ENCODE measurements around the gene FXR2.
A peak's percentile ranks its signal among the peaks of the same experiment; 100 is the strongest.
"Not testable (repeated sequence)": the region's sequence is repeated elsewhere in the genome, so short reads cannot be mapped to it uniquely, and the experiment has no call there.

Gene FXR2

DNA sequence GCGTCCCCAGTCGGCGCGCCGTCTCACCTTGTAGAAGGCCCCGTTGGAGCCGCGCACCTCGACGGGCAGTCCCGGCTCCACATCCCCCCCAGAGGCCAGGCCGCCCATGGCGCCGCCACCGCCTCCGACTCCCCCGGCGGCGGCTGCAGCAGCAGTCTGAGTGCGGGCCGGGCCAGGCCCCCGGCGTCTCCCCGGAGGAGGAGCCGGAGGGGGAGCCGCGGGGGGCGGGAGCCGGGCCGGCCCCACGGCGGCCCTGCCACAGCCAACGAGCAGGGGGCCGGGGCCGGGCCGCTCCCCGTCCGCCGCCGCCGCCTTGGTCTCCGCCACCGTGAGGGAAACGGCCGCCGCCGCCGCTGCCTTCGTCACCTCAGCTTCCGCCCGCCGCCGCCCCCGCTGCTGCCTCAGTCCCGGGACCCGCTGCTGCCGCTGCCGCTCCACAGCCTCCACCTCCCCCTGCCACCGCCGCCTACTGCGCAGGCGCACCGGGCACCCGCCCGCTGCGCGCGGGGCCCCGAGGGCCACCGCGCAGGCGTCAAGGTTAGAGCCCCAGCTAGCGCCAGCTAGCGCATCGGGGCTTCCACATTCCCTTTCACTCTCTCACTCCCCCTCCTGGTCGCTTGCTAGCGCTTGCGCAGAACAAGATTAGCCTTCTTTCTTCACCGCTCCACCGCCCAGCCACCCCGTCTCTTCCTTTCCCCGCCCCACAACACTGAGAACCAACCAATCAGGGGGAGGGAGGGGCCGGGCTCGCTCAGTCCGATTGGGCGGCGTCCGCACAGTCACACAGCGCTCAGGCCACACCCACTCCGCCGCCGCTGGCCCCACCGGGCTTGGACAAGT is at the start of gene FXR2:
FXR2 (minus strand) TSS at position 473 of the 840 bp plus-strand sequence; CDS start at position 108, 365 bp downstream.
- DNase-seq (ENCODE audit: low read depth), result peak; percentile 100

DNA sequence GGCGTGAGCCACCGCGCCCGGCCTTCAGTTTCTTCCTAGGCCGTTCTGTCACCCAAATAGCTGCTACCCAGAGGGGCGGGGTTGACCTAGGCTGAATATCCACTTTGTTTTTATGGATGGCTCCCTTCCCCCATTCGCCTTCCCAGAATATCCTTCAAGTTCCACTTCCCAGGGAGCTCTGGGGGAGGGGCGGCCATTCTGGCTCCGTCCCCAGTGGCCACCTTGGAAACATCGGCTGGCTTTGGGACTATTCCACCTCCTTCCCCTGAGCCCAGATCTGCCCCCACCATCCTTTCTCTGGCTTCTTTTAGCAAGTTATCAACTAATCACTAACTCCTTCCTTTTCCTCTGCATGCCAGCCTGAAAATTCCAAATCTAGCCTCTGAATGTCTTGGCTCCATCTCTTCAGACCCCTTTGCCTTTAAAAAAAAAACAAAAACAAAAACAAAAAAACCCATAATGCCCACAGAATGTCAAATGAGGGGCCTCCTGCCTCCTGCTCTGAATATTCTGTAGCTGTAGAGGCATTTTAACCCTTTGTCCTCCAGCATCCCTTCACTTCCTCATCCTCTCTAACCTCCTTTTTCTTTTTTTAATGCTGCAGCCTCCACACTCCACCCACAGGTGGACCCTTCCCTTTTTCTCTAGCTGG is 42.4 kb upstream of the FXR2 start:
- no peak for DNase-seq (ENCODE audit: low read depth)

DNA sequence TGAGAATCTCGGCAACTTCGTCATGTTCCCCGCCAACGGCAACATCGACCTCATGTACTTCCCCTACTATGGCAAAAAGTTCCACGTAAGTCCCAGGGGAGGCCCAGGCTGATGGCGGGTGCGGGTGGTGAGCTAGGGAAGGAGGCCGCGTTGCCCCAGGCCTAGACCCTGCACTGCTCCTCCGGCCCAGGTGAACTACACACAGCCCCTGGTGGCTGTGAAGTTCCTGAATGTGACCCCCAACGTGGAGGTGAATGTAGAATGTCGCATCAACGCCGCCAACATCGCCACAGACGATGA is 40.8 kb upstream of the FXR2 start:
- no peak for DNase-seq (ENCODE audit: low read depth)

DNA sequence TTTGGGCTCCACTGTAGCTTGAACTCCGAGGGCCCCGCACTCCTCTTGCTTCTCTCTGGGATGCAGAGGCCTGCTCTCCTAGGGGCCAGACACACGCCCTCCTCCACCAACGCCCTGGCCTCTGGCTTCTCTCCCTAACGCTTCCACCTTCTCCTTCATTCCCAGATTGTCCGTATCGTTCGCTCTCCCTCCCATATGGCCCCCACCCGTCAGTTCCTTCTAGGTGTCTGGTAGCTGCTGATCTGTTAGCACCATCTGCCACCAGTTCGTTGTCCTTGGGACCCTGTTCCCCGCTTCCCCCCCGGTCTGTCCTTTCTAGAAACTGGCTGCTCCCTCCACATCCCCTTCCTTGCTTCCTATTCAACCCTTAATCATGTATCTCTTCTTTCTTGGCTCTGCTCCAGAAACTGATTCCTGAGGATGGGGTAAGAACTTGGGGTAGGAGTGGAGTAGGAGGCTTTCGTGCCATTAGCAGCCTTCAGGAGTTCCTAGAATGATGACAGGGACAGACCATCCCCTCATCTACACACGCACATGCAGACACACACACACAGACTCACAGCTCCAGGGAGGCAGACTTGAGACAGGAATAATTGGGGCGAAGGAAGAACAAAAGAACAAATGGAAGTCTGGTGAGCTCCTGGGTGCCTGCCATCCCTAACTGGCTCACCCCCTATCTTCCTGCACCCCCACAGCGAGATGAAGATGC is 40.3 kb upstream of the FXR2 start:
- DNase-seq (ENCODE audit: low read depth), result no peak

DNA sequence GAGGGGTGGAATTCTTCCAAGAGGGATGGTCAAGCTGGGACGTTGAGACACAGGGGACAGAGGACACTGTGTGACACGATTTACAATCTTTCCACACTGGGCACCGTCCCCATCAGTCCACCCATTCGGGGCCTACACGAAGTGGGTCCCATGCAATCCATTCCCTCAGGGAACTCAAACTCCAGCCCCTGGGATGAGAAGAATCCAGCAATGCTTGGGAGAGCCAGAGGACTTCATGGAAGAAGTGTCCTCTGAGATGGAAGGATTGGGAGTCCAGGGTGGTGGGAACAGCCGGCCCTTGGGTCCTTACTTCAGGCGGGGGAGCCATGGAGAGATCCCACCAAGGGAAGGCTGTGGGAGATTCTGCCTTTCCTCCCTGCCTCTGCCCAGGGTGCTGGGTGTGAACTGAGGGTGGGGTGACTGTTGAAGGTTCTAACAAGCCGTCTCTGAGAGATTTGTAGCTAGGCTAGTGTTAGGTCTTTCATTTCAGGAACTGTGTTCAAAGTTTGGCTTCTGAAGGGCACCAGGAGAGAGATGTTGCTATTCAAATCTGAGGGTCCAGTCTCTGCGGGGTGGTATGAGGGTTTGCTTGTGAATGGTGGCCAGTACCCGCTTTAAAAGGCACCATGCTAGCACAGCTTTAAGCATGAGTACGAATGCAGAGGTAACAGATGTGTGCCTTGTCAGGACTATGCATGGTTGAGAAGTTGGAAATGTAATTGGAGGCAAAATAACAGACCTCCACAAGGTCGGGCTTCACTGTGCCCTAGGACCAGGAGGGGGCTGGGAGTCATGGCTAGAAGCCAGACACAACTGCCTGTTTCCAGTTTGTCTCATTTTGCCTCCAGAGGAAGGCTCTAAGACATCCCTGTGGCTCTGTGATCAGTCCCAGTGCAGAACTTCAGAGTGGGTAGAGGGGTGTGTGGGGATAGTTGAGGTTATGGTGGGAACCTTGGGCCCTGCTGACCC is 38.0 kb upstream of the FXR2 start:
- DNase-seq (ENCODE audit: low read depth), result no peak

DNA sequence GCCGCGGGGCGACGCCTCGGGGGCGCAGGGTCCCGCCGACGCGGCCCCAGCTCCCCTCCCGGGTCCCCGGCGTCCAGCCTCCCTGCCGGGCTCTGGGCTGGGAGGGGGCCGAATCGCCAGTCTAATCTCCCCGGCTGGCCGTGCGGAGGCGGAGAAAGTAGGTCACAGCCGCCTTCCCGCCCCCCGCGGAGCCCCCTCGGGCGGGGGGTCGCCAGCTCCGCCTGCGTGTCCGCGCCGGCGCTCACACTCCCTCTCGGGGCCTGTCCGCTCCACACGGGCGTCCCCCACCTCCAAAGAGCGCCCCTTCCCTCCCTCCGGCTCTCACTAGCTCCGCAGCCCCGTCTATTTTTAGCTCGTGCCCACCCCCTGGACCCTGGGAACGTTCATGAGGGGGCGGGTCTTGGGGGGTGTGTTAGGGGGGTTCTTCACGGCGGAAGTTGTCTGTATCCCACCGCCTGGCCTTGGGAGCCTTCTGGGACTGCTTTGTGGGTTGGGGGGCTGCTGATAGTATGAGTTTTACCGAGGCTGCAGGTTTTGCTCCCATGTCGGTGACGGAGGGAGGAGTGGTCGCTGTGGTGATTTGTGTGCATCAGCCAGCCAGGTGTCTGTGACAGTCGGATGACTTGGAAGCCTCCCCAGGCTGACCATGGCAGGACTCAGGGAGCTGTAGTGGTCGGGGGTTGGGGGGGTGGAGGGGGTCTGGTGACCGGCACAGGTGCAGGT is 37.1 kb upstream of the FXR2 start:
- no peak for DNase-seq (ENCODE audit: low read depth)

DNA sequence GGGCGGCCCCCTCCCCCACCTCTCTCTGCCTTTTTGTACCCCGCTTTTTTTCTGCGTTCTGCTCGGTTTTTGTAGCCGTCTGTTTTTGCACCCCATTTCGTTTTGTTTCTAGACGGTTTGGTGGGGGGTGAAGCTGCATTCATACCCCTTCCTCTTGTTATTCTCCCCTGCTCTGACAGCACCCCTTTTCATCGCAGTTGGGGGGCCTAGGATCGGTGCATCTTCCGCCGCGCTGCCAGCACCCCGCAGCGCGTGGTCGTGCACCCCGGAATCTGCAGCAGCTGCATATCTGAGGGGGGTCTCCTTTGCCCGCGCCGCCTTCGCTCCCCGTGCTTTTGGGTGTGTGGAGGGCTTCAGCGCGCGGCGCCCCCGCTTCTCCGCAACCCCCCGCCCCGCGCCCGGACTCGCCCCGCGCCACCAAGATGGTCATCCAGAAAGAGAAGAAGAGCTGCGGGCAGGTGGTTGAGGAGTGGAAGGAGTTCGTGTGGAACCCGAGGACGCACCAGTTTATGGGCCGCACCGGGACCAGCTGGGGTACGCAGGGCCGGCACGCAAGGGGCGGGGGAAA is 36.5 kb upstream of the FXR2 start:
- DNase-seq (ENCODE audit: low read depth), result no peak

DNA sequence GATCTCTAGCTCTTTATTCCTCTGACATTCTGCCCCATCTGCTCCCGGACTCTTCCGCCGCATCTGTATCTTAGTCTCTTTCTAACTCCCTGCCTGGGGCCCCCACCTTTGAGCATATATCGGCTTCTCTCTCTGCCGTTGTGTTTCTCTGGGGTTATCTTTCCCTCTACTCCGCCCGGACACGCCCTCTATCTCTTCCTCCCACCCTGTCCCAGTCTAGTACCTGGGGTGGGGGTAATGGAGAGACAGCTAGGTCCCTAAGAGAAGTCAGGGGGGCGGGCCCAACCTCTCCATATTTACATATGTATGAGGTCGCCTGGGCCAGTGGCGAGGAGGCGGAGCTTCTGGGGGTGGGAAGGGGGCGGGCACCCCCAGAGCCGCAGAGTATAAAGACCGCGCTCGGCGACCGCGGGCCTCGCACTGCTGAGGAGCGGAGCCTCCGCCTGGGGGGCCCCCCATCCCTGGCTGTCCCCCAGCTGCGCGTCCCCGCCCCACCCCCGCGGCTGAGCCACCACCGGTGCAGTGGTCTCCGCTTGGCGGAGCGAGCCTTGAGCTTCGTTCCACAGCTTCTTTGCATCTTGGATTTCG is 35.9 kb upstream of the FXR2 start, which contains the start of gene ATP1B2:
ATP1B2 (plus strand) TSS at position 418 of the 588 bp plus-strand sequence. CDS start 593 bp downstream, outside the sequence.
- DNase-seq (ENCODE audit: low read depth), result no peak

DNA sequence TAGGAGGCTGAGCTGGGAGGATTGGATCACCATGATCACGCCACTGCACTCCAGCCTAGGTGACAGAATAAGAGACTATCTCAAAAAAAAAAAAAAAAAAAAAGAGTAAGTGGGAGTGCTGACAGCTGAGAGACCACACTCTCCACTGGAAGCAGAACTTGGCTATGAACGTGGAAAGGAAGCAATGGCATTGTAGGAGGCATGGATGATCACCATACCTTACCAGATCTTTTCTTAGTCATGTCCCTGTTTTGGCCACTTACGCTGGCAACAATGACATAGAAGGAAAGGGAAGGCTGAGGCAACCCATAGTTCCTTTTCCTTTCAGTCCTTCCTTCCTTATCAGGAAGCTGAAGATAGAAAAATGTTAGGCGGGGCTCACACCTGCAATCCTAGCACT is 32.3 kb upstream of the FXR2 start:
- DNase-seq (ENCODE audit: low read depth), result no peak

DNA sequence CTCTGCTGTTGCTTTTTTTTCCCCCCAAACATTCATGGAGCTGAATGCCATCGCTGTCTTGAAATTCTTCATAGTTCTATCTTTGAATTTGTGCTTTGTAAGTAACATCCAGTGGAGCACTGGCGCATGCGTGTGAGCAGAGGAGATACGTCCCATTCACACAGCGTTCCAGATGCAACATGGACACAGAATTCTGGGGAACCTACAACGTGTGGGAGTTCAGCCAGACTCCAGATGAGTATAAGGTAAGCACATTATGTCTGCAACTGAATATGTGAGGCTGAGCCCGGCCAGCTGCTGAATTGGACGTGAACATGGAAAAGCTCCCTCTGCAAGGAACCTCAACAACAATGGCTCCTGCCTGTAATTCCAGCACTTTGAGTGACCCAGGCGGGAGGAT is 31.8 kb upstream of the FXR2 start:
- no peak for DNase-seq (ENCODE audit: low read depth)

DNA sequence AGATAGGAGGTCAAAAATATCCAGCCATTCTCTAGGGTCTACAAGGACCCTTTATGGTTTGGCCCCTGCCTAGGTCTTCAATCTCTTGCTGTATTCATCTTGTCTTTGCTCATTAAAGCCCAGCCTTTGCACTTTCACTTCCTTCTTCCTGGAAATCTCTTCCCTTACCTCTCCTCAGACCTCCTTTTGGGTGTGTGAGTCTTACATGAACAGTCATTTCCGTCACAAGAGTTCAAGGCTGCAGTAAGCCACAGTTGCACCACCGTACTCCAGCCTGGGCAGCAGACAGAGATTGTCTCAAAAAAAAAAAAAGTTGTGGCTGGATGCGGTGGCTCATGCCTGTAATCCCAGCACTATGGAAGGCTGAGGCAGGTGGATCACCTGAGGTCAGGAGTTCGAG is 30.1 kb upstream of the FXR2 start:
- DNase-seq (ENCODE audit: low read depth), result no peak

DNA sequence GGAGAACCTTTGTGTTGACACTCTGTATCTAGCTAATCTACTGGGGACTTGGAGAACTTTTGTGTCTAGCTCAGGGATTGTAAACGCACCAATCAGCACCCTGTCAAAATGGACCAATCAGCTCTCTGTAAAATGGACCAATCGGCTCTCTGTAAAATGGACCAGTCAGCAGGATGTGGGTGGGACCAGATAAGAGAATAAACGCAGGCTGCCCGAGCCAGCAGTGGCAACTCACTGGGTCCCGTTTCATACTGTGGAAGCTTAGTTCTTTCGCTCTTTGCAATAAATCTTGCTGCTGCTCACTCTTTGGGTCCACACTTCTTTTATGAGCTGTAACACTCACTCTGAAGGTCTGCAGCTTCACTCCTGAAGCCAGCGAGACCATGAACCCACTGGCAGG is 26.9 kb upstream of the FXR2 start:
- not testable (repeated sequence) for DNase-seq (ENCODE audit: low read depth)

DNA sequence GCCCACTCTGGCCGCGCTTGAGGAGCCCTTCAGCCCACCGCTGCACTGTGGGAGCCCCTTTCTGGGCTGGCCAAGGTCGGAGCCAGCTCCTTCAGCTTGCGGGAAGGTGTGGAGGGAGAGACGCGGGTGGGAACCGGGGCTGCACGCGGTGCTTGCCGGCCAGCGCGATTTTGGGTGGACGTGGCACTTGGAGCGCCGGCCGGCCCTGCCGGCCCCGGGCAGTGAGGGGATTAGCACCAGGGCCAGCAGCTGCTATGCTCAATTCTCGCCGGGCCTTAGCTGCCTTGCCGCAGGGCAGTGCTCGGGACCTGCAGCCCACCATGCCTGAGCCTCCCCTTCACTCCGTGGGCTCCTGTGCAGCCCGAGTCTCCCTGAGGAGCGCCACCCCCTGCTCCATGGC is 26.1 kb upstream of the FXR2 start:
- no peak for DNase-seq (ENCODE audit: low read depth)

DNA sequence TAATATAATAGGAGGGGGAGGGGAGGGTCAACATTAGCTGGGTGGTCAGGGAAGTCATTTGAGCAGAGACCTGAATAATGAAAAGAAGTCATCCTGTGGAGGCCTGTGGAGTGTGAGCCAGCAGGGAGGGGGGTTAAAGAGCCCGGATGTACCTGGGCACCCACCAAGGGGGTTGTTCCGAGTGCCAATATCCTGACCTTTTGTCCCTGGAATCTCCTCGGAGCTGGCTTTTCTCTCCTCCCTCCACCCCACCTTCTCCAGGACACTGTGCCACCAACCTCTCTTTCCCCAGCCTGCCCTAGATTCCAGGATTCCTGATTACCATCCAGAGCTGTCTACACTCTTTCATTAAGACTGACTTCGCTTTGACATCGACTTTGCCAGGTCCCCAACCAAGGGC is 21.5 kb upstream of the FXR2 start:
- DNase-seq (ENCODE audit: low read depth), result no peak

DNA sequence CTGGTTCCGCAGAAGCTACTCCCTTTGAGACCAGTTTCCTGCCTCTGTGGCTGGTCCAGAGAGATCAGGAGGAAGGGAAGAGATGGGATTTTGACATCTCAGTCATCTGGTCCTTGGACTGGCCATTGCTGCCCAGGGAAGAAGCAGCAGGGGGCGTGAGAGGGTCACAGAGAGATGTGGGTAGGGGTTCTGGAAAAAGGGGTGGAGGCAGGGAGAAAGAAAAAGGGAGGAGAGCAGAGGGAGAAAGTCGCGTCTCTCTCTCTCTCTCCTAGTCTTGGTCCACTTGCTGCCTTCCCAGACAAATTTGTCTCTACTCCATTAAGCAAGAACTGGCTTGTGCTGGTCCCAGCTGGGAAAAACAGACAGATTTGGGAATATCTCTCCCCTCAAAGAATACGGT is 19.7 kb upstream of the FXR2 start:
- no peak for DNase-seq (ENCODE audit: low read depth)

DNA sequence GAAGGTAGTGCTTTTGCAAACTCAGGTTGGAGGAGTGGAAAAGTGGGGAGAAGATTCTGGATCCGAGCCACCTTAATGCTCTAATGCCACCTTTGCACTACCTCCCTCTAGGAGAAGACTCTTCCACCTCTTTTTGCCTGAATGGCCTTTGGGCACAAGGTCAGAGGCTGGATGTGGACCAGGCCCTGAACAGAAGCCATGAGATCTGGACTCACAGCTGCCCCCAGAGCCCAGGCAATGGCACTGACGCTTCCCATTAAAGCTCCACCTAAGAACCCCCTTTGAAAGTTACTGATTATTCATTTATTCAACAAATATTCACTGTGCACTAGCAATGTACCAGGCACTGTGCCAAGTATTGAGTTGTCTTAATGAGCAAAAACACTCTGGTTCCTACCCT is 18.4 kb upstream of the FXR2 start:
- DNase-seq (ENCODE audit: low read depth), result no peak

DNA sequence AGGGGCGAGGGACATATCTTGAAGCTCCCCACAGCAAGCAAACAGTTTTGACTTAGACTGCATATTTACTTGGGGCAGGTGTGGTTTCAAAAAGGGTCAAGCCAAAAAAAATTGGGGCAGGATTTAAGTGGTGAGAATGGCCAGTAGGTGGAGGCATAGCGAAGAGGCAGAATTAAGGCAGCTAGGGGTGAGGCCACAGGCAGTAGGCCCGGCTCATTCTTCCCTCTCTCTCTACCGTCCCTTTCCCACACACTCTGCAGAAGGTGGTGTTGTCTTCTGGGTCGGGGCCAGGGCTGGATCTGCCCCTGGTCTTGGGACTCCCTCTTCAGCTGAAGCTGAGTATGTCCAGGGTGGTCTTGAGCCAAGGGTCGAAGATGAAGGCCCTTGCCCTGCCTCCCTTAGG is 17.8 kb upstream of the FXR2 start:
- peak; percentile 15 for DNase-seq (ENCODE audit: low read depth)

DNA sequence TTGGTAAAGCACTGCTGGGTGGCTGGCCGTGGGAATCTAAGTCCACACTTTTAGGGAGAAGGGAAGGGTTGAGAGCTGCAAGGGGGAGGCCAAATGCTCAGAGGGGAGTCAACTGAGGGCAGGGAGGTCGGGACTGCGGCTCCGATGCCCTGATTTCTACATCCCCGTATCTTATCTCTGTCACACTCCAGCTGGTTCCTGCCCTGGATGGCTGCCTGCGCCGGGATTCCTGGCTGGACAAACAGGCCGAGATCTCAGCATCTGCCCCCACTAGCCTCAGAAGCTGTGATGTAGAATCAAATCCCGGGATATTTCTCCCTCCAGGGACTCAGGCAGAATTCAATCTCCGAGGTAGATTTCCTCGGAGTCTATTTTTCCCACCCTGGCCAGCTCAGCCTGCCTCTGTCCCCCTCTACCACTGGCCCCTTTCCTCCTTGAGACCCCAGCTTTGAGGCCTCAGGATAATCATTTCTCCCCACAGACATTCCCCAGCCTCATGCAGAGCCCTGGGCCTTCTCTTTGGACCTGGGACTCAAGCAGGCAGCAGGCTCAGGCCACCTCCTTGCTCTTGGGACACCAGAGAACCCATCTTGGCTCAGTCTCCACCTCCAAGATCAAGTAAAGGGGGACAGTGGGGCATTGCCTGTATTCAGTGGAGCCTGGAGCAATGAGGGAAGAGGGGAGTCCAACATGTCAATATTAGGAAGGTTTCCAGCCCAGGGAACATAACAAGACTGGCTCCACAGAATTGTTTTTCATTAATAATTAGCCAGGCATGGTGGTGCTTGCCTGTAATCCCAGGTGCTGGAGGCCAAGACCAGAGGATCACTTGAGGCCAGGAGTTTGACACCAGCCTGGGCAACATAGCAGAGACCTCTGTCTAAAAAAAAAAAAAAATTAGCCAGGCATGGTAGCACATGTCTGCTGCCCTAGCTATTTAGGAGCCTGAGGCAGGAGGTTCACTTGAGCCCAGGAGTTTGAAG is 17.0 kb upstream of the FXR2 start:
- DNase-seq (ENCODE audit: low read depth), result no peak

DNA sequence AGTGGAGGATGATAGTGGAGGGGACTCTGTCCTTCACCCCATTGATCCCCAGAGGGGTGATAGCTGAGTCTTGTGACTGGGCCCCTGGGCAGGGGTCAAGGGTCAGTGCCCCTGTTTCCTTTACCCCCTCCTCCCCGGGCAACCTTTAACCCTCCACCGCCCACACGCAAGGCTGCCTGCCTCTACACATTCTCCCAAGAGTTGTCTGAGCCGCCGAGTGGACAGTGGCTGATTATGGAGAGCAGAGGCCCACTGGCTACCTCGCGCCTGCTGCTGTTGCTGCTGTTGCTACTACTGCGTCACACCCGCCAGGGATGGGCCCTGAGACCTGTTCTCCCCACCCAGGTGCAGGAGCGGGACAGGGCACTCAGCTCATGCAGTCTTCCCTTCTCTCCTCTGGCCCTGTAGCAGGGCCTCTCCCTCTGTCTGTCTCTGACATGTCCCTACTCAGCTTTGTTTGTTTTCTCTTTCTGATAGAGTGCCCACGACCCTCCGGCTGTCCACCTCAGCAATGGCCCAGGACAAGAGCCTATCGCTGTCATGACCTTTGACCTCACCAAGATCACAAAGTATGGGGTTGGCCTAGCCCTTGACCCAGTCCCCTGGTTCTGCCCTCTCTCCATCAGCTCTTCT is 15.4 kb upstream of the FXR2 start, which contains the start of gene SHBG:
SHBG (plus strand) TSS at position 197 of the 633 bp plus-strand sequence; CDS start at position 235, 38 bp downstream.
- DNase-seq (ENCODE audit: low read depth), result no peak

Data from GM04504 (cell line).